HCT116 (cell line): ENCODE data around the gene POU2AF2. TPM values are rescaled to one million over a fixed set of nuclear protein-coding genes. Genes with fewer than 3 reads are reported as not detected.

ENCODE experiments used
- ATAC-seq: fragments of 200-7000 bp; cut with Tn5 transposase; 2 replicates; pipeline ENCODE4 v1.9.1; 2020; ENCODE audit warnings: mild to moderate bottlenecking, moderate library complexity
- BruUV-seq: library from RNA; stranded (reverse); fragments of 400-500 nt; replicated peaks from 2 replicates; lab custom pipeline; 2021; lab: Mats Ljungman, UMichigan
- CTCF ChIA-PET: fragments of 300-600 bp; sonication (Branson Sonifier 250); formaldehyde crosslinking; loops from one replicate; lab custom pipeline; 2021; ENCODE audit warnings: antibody characterized with exemption; lab: Charles Lee
- POLR2A ChIA-PET: fragments of 300-600, 350-600 bp; sonication (Branson Sonifier 250); formaldehyde crosslinking; loops from one replicate; lab custom pipeline; 2021; ENCODE audit warnings: antibody characterized with exemption; lab: Charles Lee
- RAD21 ChIA-PET, 2 experiments: fragments of 300-600 bp; sonication (Branson Sonifier 250); formaldehyde crosslinking; loops; one replicate each; lab custom pipeline; 2023; ENCODE audit warnings: low total read pairs in 2 of 2; ENCODE audit not compliant: uncharacterized antibody in 2 of 2, unreplicated experiment in 2 of 2, low non-redundant PET in 1 of 2; lab: Charles Lee
- DNase-seq: peaks from one replicate; pipeline ENCODE4 v3.0.0-alpha.2; 2010; ENCODE audit warnings: low read depth, low spot score
- H2AFZ ChIP-seq: fragments of 200-600 bp; shearing (Covaris generic), sonication (generic); 2 replicates; pipeline ENCODE4 v1.6.1; 2017; ENCODE audit warnings: low read depth, mixed run types, mixed read lengths, antibody characterized with exemption, low read length; ENCODE audit not compliant: poor library complexity, severe bottlenecking
- H3K27ac ChIP-seq: 2 replicates; pipeline ENCODE4 v1.5.1; 2012; ENCODE audit warnings: low read depth, low read length
- H3K27me3 ChIP-seq: fragments of 200-600 bp; sonication (generic); 2 replicates; pipeline ENCODE4 v1.6.1; 2016; ENCODE audit warnings: mixed run types, low read length, mixed read lengths; ENCODE audit not compliant: insufficient read depth
- H3K36me3 ChIP-seq, 2 experiments: fragments of 200-500 bp in 1 of 2; fragments of 200-600 bp in 1 of 2; sonication (Bioruptor generic) in 1 of 2; sonication (generic) in 1 of 2; 2 replicates each; pipeline versions ENCODE4 v1.5.1 to v1.6.1; 2014 to 2016; ENCODE audit warnings: low read length in 2 of 2, inconsistent platforms in 1 of 2, mixed read lengths in 1 of 2, mixed run types in 1 of 2; ENCODE audit not compliant: insufficient read depth in 2 of 2, control insufficient read depth in 1 of 2
- H3K4me1 ChIP-seq, 2 experiments: fragments of 200-600 bp in 1 of 2; sonication (generic) in 1 of 2; 2 replicates each; pipeline versions ENCODE4 v1.5.1 to v1.6.1; 2012 to 2017; ENCODE audit warnings: low read length in 2 of 2, inconsistent platforms in 1 of 2, mild to moderate bottlenecking in 1 of 2, mixed read lengths in 1 of 2, mixed run types in 1 of 2, moderate library complexity in 1 of 2; ENCODE audit not compliant: insufficient read depth in 2 of 2, control insufficient read depth in 1 of 2
- H3K4me2 ChIP-seq: fragments of 200-600 bp; sonication (generic); 2 replicates; pipeline ENCODE4 v1.6.1; 2017; ENCODE audit warnings: mixed run types, low read length, mixed read lengths
- H3K4me3 ChIP-seq, 2 experiments: fragments of 200-600 bp in 1 of 2; sonication (generic) in 1 of 2; replicated peaks in 1 of 2; 2 replicates each; pipeline ENCODE4 v1.5.1; 2011 to 2016; ENCODE audit warnings: low read length in 2 of 2, control low read depth in 1 of 2, low read depth in 1 of 2, mild to moderate bottlenecking in 1 of 2, mixed read lengths in 1 of 2, mixed run types in 1 of 2
- H3K79me2 ChIP-seq: fragments of 200-600 bp; sonication (generic); 2 replicates; pipeline ENCODE4 v1.6.1; 2017; ENCODE audit warnings: mild to moderate bottlenecking, mixed run types, low read length, moderate library complexity, mixed read lengths; ENCODE audit not compliant: insufficient read depth
- H3K9ac ChIP-seq: fragments of 200-600 bp; sonication (generic); 2 replicates; pipeline ENCODE4 v1.6.1; 2016; ENCODE audit warnings: low read length, mixed read lengths
- H3K9me2 ChIP-seq: fragments of 200-600 bp; sonication (generic), shearing (Covaris generic); 2 replicates; pipeline ENCODE4 v1.6.1; 2017; ENCODE audit warnings: mixed run types, mild to moderate bottlenecking, moderate library complexity; ENCODE audit not compliant: insufficient read depth
- H3K9me3 ChIP-seq, 2 experiments: fragments of 200-500 bp in 1 of 2; fragments of 200-600 bp in 1 of 2; sonication (Bioruptor generic) in 1 of 2; sonication (generic) in 1 of 2; 2 replicates each; pipeline ENCODE4 v1.6.1; 2014 to 2017; ENCODE audit warnings: low read length in 2 of 2, mixed read lengths in 2 of 2, inconsistent platforms in 1 of 2, low read depth in 1 of 2, mild to moderate bottlenecking in 1 of 2, mixed run types in 1 of 2, moderate library complexity in 1 of 2; ENCODE audit not compliant: control insufficient read depth in 1 of 2, insufficient read depth in 1 of 2
- H4K20me1 ChIP-seq: fragments of 200-600 bp; sonication (generic), shearing (Covaris generic); 2 replicates; pipeline ENCODE4 v1.6.1; 2017; ENCODE audit warnings: mixed run types, mild to moderate bottlenecking, moderate library complexity; ENCODE audit not compliant: insufficient read depth
- ATF3 ChIP-seq: IDR thresholded peaks from 2 replicates; pipeline ENCODE4 v1.6.1; 2012
- CEBPB ChIP-seq: IDR thresholded peaks from 2 replicates; pipeline ENCODE4 v1.6.1; 2012; ENCODE audit warnings: low read depth
- ELF1 ChIP-seq: IDR thresholded peaks from 2 replicates; pipeline ENCODE4 v1.6.1; 2012; ENCODE audit warnings: low read depth, borderline replicate concordance
- EZH2 ChIP-seq: fragments of 200-600 bp; sonication (generic); IDR thresholded peaks from 2 replicates; pipeline ENCODE4 v1.6.1; 2017; ENCODE audit warnings: antibody characterized with exemption, mixed run types
- FOSL1 ChIP-seq: IDR thresholded peaks from 2 replicates; pipeline ENCODE4 v1.6.1; 2012; ENCODE audit warnings: low read depth
- MAX ChIP-seq: IDR thresholded peaks from 2 replicates; pipeline ENCODE4 v1.6.1; 2012
- POLR2AphosphoS5 ChIP-seq: IDR thresholded peaks from 2 replicates; pipeline ENCODE4 v1.6.1; 2011; ENCODE audit warnings: mild to moderate bottlenecking, low read depth, low read length, moderate library complexity
- SIN3A ChIP-seq: IDR thresholded peaks from 2 replicates; pipeline ENCODE4 v1.6.1; 2012; ENCODE audit warnings: low read depth
- SP1 ChIP-seq: IDR thresholded peaks from 2 replicates; pipeline ENCODE4 v1.6.1; 2012; ENCODE audit warnings: low read depth
- SRF ChIP-seq: IDR thresholded peaks from 2 replicates; pipeline ENCODE4 v1.6.1; 2012; ENCODE audit warnings: low read depth
- TCF7L2 ChIP-seq: IDR thresholded peaks from 2 replicates; pipeline ENCODE4 v1.7.0; 2011; ENCODE audit warnings: borderline replicate concordance, inconsistent platforms; ENCODE audit not compliant: insufficient read depth, insufficient read length; ENCODE audit errors: extremely low read depth
- ZFX ChIP-seq: fragments of 450-650 bp; IDR thresholded peaks from 2 replicates; pipeline ENCODE4 v1.6.1; 2017
- ZNF274 ChIP-seq: fragments of 200-500 bp; sonication (Bioruptor generic); IDR thresholded peaks from 2 replicates; pipeline ENCODE4 v1.6.1; 2014; ENCODE audit warnings: mild to moderate bottlenecking, low read depth, low read length, inconsistent platforms
- intact Hi-C: fragments of 100-400 bp; cut with micrococcal nuclease; formaldehyde crosslinking; loops from 2 replicates; pipeline ENCODE4 v1.10.0; 2022
- total RNA-seq: library from RNA; stranded (reverse); gene quantifications from one replicate; pipeline ENCODE4 v1.2.1, GENCODE V29; 2021; ENCODE audit not compliant: unreplicated experiment
- TF ChIP-seq, protein P1 (sequence below), 3 experiments: fragments of 200-600 bp in 1 of 3; sonication (generic) in 1 of 3; IDR thresholded peaks in 2 of 3; conservative IDR thresholded peaks in 1 of 3; 2 replicates each; pipeline ENCODE4 v1.5.1; 2012 to 2017; ENCODE audit warnings: low read depth in 2 of 3, low read length in 2 of 3, antibody characterized with exemption in 1 of 3, borderline replicate concordance in 1 of 3, control low read depth in 1 of 3, mild to moderate bottlenecking in 1 of 3, mixed read lengths in 1 of 3, mixed run types in 1 of 3, moderate library complexity in 1 of 3; ENCODE audit not compliant: insufficient read depth in 1 of 3
- TF ChIP-seq, protein P2 (sequence below): IDR thresholded peaks from 2 replicates; pipeline ENCODE4 v1.6.1; 2011; ENCODE audit warnings: mild to moderate bottlenecking, low read length, moderate library complexity; ENCODE audit not compliant: insufficient replicate concordance; ENCODE audit errors: extremely low read depth

The POU2AF2 gene
- total RNA-seq, 1 experiment from 2014 or later = not detected

DNA sequence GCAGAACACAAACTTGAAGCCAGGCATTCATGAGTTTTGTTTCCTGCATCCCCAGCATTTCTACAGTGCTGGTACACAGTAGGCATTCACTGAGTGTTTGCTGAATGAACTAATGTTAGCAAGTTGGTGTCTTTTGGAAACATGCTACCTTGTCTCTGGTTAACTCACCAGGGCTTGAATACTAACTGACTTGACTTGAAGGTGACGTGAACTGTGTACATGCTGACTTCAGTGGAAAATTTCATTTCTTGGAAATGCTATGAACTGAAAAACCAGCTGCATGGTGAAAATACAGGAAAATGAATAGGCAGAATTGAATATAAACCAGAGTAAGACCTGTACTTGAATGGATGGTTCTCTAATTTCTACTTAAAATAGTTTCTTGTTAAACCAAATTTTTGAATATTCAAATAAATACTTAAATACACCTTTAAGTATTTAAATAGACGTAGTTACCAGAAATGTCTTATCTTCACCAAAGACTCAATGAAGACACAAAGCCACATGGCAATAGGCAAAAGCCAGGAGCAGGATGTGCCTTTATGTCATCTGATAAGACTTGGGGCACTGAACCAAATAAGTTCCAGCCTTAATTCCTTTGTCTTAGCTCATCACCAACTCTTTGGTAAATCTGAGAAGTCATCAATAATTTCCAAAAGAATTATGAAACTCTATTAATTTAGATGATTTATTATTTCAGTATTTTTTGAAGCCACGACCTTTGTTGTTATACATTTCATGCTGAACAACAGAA lies 39.7 kb upstream of the POU2AF2 start:
- Histone ChIP-seq H3K36me3 (no peaks in the 10 kb centered on the region), H3K79me2 (no peaks in the 10 kb centered on the region), H3K9me2 (no peaks in the 10 kb centered on the region), H3K4me1 (no peaks in the 10 kb centered on the region), H3K9me3 (no peaks in the 10 kb centered on the region), H2AFZ (no peak overlapping the region), H3K9ac (no peak overlapping the region), H3K27me3 (peaks cover 35% of the 10 kb centered on the region), H3K4me3 (no peak overlapping the region), H3K4me2 (no peak overlapping the region), H3K27ac (no peak overlapping the region), H4K20me1 (no peaks in the 10 kb centered on the region)
- DNase-seq = no peak
- intact Hi-C loops = no loop called here
- ChIA-PET RAD21 (no interaction called here), CTCF (no interaction called here), POLR2A (no interaction called here)
- no TSS peak for BruUV-seq
- TF ChIP-seq EZH2 = no peak
- TF ChIP-seq ATF3 = no peak
- TF ChIP-seq MAX = no peak
- TF ChIP-seq, protein P1, sequence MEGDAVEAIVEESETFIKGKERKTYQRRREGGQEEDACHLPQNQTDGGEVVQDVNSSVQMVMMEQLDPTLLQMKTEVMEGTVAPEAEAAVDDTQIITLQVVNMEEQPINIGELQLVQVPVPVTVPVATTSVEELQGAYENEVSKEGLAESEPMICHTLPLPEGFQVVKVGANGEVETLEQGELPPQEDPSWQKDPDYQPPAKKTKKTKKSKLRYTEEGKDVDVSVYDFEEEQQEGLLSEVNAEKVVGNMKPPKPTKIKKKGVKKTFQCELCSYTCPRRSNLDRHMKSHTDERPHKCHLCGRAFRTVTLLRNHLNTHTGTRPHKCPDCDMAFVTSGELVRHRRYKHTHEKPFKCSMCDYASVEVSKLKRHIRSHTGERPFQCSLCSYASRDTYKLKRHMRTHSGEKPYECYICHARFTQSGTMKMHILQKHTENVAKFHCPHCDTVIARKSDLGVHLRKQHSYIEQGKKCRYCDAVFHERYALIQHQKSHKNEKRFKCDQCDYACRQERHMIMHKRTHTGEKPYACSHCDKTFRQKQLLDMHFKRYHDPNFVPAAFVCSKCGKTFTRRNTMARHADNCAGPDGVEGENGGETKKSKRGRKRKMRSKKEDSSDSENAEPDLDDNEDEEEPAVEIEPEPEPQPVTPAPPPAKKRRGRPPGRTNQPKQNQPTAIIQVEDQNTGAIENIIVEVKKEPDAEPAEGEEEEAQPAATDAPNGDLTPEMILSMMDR (IDR thresholded peaks at IDR 0.05 in 2 of 3, conservative IDR thresholded peaks at IDR 0.05 in 1 of 3; ENCODE audit: borderline replicate concordance in 1 of 3, insufficient read depth in 1 of 3, low read depth in 2 of 3, low read length in 2 of 3) = no peak
- TF ChIP-seq SRF = no peak
- no peak for TF ChIP-seq SIN3A
- no peak for TF ChIP-seq ELF1
- TF ChIP-seq ZNF274 = no peak
- TF ChIP-seq, protein P2, sequence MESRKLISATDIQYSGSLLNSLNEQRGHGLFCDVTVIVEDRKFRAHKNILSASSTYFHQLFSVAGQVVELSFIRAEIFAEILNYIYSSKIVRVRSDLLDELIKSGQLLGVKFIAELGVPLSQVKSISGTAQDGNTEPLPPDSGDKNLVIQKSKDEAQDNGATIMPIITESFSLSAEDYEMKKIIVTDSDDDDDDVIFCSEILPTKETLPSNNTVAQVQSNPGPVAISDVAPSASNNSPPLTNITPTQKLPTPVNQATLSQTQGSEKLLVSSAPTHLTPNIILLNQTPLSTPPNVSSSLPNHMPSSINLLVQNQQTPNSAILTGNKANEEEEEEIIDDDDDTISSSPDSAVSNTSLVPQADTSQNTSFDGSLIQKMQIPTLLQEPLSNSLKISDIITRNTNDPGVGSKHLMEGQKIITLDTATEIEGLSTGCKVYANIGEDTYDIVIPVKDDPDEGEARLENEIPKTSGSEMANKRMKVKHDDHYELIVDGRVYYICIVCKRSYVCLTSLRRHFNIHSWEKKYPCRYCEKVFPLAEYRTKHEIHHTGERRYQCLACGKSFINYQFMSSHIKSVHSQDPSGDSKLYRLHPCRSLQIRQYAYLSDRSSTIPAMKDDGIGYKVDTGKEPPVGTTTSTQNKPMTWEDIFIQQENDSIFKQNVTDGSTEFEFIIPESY = no peak
- no peak for TF ChIP-seq TCF7L2
- no peak for TF ChIP-seq FOSL1
- no peak for TF ChIP-seq POLR2AphosphoS5
- no peak for TF ChIP-seq SP1
- TF ChIP-seq ZFX = no peak
- TF ChIP-seq CEBPB = no peak
- no peak for ATAC-seq
